CD4-positive, alpha-beta T cell treated with Interleukin-2 at 100 ng/mL for 4 hours (primary cell): ENCODE measurements around the gene SLC30A2.

Experiments used
- DNase-seq: peaks from one replicate; pipeline ENCODE4 v3.0.0-alpha.2; 2020; ENCODE audit warnings: low spot score

Gene SLC30A2

DNA sequence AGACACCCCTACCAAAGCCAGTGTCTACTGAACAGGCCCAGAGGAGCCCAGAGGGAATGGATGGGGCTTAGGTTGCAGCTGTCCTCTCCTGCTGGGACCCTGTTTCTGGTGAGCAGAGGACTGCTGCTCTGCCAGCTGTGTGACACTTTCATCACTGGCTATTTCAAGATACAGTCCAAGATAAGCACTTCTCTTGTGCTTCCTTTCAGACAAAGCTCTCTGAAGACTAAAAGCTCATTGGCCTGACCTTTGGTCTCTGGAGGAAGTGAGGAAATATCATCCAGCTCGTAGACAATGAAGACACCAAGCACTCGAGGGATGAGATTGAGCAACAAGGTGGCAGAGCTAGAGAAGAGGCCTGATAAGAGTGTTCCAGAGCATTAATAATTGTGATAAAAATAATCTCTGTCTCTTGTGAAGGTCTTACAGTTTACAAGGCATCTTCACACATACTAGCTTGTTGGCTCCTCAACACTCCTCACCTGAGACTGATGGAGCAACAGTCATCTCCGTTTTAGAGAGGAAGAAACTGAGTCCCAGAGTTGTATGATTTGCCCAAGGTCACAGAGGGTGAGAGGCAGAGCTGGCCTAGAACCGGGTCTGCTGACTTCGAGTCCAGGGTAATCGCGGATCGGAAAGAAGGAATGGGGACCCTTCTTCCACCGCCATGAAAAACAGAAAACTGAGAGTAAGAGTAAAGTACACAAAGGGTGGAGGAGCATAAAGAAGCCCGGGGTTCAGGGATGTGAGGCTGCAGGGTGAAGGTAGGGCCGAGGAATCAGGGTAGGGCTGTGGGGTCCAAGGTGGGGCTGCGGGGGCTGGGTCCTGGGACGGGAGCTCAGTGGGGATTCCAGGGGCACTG is 48.7 kb downstream of the SLC30A2 start:
- peak; percentile 35 for DNase-seq

DNA sequence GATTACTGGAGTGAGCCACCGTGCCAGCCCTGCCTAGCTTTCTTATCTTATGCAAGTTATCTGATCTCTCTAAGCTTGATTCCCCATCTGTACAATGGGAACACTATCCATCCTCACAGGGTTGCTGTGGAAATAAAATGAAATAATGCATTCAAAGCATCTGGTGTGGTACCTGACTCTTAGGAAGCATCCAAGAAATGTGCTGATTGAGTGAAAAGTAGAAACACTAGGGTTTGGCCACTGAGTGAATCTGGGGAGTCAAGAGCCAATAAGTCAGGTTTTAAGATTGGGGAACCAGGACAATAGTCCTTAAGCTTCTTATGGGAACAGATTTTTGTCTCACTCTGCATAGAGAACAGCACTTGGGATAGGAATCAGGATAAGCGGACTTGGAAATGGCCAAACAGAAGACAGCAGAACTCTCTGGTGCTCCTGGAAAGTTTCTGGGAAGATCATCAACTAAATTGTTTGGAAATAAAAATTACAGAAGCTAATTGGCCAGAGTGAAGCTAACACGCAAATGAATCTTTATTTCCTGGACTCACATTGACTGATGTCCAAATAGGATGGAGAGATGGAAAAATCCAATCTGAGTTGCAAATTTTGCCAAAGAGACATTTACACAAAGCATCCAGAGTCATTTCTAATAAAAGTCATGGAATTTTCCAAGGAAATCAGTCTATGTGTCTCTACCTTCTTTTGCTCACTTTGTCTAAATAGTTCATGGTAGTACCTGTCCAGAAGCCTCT is 51.3 kb downstream of the SLC30A2 start:
- no peak for DNase-seq

DNA sequence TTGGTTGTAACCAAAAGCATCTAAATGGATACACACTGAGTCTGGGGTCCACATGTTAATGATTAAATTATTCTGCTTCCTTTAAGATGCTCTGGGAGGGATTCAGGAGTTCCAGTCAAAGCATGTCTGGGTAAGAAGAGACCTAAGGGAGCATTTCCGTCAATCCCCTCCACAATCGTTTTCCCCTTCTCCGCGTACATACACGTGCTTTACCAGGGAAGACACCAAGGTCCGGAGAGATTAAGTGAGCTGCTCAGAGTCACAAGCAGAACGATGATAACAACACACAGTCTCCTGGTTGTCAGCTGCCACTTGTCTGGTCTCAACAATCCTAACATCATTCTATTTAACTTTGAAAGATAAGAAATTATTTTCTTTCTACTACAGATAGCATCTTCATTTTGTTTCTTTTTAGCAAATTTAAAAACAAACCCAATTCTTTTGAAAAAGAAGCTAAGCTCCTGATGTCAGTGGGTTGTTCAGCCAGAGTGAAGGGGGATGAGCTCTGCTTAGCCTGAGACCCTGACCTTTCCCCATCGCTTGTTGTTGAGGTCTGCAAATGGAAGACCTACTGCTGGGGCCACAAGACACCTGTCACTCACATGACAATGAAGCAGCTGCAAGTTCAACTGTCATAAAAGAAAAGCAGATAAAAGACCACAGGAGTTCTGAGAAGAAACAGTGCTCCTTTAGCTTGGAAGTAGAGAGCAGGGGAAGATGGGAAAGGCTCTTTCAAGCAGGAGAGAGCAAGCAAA is 52.5 kb downstream of the SLC30A2 start:
- DNase-seq = no peak

DNA sequence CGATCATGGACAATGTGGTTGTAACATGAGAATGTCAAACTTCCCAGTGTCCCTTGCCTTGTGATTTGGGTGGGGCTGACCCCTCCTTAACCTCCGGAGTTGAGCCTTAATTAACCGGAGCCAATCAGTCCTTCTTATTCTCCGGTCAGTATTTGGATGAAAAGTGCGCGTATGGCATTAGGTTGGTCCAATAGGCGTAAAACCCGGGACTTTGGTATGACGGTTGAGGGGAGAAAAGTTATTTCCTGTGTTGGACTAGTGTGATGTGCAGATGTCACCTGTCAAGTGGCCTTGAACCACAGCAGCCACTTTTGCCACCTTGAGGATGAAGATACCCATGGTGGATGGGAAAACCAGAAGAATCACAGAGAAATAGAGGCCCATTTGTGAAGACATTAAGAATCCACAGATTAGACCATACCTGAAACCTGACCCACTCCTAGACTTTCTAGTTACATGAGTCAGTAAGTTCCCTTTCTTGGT is 53.2 kb downstream of the SLC30A2 start:
- no peak for DNase-seq

DNA sequence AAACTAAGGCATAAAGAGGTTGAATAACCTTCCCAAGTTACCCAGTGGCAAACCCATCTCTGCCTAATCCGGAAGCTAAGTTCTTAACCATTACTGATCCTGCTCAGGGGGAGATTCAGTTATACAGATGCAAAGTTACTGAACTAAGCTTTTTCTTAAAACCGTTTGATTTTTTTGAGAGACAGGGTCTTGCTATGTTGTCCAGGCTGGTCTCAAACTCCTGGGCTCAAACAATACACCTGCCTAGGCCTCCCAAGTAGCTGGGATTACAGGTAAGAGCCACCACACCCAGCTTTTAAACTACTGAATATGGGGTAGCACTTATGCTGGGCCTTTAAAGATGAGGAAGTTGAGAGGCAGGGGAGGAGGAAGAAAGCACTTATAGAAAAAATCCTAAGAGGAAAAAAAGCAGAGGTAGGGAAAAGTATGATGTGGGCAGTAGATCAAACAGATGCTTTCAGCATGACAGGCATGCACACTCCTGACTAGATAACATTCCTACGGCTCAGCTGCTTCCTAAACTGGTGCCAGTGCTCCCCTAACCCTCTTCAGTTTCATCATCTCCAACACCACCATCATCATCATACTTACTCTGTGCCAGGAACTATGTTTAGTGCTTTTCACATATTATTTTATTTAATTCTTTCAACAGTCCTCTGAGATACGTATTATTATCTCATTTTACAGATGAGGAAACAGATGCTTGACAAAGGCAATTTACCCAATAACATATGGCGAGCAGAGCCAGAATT is 53.8 kb downstream of the SLC30A2 start:
- DNase-seq = no peak

DNA sequence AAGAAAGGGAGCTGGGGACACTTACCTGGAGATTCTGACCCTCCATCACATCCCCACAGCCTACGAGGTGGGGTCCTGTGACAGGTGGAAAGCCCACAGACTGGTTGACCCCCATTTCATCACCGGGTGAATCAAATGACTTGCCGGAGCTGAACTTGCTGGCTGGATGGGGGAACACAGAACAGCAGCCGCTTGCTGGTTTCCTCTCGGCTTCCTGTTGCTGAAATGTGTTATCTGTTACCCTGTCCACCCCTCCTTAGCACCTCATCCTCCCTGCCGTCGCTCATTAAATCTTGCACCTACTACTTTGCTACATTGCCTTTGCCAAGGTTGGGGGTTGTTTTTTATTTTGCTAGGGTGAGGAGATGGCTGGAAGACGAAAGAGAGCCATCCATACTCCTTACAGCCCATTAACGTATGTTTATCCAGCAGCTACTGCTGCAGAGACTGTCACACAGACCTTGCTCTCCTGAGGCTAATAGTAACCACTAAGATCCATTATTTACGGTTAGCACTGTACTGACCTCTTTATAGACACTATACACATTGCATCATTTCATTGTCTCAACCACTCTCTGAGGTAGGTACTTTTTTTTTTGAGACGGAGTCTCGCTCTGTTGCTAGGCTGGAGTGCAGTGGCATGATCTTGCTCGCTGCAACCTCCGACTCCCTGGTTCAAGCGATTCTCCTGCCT is 55.1 kb downstream of the SLC30A2 start:
- DNase-seq = peak; percentile 61

DNA sequence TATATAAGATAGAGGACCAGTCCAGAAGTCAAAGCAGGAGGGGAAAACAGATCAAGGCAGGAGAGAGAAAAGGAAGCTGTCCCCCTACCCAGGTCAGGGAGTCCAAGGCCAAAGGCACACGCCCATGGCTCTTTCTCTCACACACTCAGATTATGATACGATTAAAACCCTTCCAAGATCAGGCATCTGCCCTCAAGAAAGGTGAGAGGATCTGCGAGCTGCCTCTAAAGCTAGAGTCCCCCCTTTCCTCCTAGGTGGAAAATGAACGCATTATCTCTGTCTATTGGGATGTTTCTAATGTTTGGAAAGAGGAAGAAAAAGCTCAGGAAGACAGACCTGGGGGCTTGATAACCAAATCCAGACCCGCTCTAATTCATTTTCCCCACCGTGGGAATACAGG is 55.7 kb downstream of the SLC30A2 start:
- DNase-seq = no peak

DNA sequence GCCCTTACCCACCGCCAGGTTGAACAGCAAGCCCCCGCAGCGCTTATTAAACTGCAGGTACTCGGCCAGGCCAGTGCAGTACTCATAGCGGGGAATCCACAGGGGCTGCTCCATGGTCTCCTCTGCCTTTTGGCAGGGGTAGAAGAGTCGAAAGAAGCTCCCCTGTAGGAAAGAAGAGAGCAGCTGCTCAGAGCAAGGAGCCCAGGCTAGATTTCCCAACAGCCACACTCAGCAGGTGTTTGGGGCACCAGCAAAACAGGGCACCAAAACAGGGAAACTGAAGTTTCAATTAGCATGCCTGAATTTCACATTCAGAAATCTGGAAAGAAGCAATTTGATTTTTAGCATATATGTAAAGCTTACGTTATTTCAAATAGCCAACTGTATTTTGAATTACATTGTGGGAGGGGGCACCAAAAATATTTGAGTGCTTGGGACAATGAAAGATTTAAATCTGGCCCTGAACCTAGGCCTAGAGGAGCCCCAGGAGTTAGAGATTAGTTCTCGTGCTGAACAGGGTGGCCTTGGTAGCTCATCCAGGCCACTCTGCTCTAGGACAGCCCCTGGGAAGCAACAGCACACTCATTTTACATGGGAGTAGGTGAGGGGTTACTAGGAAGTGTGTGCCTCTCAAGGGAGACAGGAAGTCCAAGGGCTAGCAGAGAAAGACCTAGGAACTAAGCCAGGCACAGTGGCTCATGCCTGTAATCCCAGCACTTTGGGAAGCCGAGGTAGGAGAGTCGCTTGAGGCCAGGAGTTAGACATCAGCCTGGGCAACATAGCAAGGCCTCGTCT is 56.3 kb downstream of the SLC30A2 start:
- DNase-seq = no peak

DNA sequence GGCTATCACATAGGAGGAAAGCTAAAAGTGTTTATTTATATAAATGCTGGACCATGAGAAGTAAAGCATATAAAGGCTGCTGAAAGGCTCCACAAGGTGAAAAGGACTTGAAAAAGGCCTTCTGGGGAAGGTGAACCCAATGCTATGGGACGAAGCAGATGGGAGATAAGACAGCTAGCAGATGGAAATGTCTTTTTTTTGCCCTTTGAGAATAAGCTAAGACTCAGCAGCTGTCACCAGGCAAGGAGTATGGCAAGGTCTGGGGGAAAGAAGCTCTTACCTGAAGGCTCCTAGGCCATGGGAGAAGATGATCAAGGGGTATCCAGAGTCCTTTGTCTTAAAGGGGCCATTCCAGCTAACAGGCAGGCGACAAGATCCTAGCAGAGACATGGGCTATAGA is 58.0 kb downstream of the SLC30A2 start:
- DNase-seq = no peak
